ENCODE measurements around the gene NRIP2.

- no peak for TF ChIP-seq SIN3A (IDR thresholded peaks at IDR 0.05; ENCODE audit: borderline replicate concordance, insufficient read depth, low read depth, low read length)
- no peak for TF ChIP-seq CTCF (IDR thresholded peaks at IDR 0.05)
These were observed 45.0 kb upstream of the NRIP2 start for GRCh38 chr12:2879853-2880252.

Data from Panc1 (cell line).